PFSK-1 (cell line): Measurements from ENCODE around the gene ANKRD42.

Experiments used
- FOXP2 ChIP-seq: optimal IDR thresholded peaks from 2 replicates; pipeline ENCODE3; 2011; ENCODE audit warnings: borderline replicate concordance, control low read depth, inconsistent platforms; ENCODE audit not compliant: insufficient read depth; ENCODE audit errors: extremely low read length, extremely low read depth
- POLR2AphosphoS5 ChIP-seq: IDR thresholded peaks from 2 replicates; pipeline ENCODE4 v1.6.1; 2012; ENCODE audit warnings: low read depth, mild to moderate bottlenecking, control low read depth, low read length, moderate library complexity
- SIN3A ChIP-seq: IDR thresholded peaks from 2 replicates; pipeline ENCODE4 v1.6.1; 2012; ENCODE audit warnings: mild to moderate bottlenecking, low read length, moderate library complexity, borderline replicate concordance; ENCODE audit not compliant: insufficient read depth
- TAF1 ChIP-seq: IDR thresholded peaks from 2 replicates; pipeline ENCODE4 v1.6.1; 2012; ENCODE audit warnings: low read length, control low read depth, borderline replicate concordance; ENCODE audit not compliant: insufficient read depth
- TF ChIP-seq, protein P1 (sequence below), 2 experiments: IDR thresholded peaks; 2 replicates each; pipeline versions ENCODE4 v1.6.1 to v1.8.0; 2011 to 2012; ENCODE audit warnings: low read depth in 2 of 2, low read length in 2 of 2, control low read depth in 1 of 2, inconsistent platforms in 1 of 2, mild to moderate bottlenecking in 1 of 2, moderate library complexity in 1 of 2; ENCODE audit not compliant: insufficient read depth in 1 of 2

Gene ANKRD42

DNA sequence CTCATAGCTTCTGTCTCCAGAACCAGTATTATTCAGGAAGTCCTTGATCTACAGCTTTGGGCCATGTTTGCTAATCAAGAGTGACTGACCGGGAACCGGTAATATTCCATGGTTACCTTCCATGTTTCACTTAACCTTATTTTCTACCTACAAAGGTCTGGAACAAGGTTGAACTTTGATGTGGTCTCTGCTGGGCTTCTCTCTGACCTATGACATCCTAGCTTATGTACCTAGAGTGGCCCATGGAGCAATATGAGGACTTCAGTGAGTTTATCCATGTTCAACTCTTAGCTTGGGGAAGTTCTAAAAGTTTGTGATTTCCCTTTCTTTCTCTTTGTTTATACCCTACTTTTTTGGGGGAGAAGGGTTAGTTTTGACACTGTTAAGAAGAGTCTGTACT, 59.4 kb downstream of the ANKRD42 start:
- no peak for TF ChIP-seq TAF1
- TF ChIP-seq SIN3A = no peak
- TF ChIP-seq POLR2AphosphoS5 = no peak
- no peak for TF ChIP-seq FOXP2
- TF ChIP-seq, protein P1, sequence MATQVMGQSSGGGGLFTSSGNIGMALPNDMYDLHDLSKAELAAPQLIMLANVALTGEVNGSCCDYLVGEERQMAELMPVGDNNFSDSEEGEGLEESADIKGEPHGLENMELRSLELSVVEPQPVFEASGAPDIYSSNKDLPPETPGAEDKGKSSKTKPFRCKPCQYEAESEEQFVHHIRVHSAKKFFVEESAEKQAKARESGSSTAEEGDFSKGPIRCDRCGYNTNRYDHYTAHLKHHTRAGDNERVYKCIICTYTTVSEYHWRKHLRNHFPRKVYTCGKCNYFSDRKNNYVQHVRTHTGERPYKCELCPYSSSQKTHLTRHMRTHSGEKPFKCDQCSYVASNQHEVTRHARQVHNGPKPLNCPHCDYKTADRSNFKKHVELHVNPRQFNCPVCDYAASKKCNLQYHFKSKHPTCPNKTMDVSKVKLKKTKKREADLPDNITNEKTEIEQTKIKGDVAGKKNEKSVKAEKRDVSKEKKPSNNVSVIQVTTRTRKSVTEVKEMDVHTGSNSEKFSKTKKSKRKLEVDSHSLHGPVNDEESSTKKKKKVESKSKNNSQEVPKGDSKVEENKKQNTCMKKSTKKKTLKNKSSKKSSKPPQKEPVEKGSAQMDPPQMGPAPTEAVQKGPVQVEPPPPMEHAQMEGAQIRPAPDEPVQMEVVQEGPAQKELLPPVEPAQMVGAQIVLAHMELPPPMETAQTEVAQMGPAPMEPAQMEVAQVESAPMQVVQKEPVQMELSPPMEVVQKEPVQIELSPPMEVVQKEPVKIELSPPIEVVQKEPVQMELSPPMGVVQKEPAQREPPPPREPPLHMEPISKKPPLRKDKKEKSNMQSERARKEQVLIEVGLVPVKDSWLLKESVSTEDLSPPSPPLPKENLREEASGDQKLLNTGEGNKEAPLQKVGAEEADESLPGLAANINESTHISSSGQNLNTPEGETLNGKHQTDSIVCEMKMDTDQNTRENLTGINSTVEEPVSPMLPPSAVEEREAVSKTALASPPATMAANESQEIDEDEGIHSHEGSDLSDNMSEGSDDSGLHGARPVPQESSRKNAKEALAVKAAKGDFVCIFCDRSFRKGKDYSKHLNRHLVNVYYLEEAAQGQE (IDR thresholded peaks at IDR 0.05; ENCODE audit: insufficient read depth in 1 of 2, low read depth in 2 of 2, low read length in 2 of 2) = no peak

DNA sequence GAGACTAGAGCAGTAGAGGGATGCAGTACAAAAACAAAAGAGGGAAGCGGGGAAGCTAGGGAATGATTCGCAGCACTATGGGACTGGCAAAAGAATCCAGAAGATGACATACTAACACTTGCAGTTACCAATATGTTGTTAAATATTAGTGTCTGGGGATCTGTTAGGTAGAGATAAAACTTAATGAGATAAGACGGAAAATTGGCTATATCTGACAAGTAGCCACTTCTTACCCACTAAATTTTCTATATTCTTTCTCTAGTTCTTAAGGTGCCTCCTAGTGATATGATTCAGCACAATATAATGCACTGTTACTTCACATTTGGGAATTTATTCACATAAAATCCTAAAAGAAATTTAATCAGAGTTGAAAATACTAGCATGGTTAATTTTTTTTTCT, 61.9 kb downstream of the ANKRD42 start:
- TF ChIP-seq SIN3A (no peak), POLR2AphosphoS5 (no peak), TAF1 (no peak)
- TF ChIP-seq, protein P1 (IDR thresholded peaks at IDR 0.05; ENCODE audit: insufficient read depth in 1 of 2, low read depth in 2 of 2, low read length in 2 of 2) = no peak

DNA sequence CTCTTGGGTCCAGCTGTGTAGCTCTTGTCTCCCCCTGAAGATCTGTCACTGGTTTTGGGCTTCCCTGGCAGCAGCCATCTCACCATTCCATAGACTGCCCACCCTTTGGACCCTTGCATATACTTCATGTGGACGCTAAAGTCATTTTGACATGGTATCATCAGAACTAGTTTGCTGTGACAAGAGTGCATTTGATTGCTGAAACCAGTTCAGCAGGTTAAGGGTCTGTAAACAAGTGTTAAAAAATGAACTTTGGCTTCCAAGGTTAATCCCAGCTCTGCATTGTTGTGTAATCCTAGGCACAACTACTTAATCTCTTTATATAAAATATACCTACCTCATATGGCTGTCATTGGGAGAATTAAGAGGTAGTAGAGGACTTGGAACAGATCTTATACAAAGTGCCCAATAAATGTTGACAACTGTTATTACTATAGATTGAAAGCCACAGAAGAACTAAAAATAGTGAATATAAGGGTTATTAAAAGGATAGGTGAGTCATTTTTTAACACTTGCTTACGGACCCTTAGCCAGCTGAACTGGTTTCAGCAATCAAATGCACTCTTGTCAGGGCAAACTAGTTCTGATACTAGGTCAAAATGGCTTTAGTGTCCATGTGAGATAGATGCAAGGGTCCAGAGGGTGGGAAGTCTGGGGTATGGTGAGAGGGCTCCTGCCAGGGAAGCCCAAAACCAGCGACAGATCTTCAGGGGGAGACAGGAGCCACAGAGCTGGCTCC, 63.3 kb downstream of the ANKRD42 start:
- TF ChIP-seq, protein P1 (IDR thresholded peaks at IDR 0.05; ENCODE audit: insufficient read depth in 1 of 2, low read depth in 2 of 2, low read length in 2 of 2) = no peak
- TF ChIP-seq SIN3A (no peak), POLR2AphosphoS5 (no peak), FOXP2 (no peak), TAF1 (no peak)

DNA sequence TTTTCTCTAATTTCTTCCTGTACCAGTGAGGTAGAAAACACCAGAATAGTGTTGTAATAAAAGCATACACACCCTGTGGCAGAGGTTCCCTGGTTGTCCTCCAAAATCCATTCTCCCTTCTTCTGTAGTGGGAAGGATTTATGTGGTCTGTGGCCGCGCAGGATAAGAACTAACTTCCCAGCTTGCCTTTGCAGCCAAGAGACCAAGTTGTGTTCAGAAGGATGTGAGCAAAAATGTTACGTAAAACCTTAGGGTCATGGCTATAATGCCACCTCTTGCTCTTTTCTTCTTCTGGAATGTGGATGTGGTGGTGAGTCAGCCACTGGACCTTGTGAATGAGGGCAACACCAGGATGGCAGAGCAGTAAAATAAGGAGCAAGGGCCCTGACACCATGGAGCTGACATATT, 64.3 kb downstream of the ANKRD42 start:
- TF ChIP-seq SIN3A = no peak
- no peak for TF ChIP-seq TAF1
- TF ChIP-seq POLR2AphosphoS5 = no peak
- TF ChIP-seq, protein P1 (IDR thresholded peaks at IDR 0.05; ENCODE audit: insufficient read depth in 1 of 2, low read depth in 2 of 2, low read length in 2 of 2) = no peak
- TF ChIP-seq FOXP2 = no peak

DNA sequence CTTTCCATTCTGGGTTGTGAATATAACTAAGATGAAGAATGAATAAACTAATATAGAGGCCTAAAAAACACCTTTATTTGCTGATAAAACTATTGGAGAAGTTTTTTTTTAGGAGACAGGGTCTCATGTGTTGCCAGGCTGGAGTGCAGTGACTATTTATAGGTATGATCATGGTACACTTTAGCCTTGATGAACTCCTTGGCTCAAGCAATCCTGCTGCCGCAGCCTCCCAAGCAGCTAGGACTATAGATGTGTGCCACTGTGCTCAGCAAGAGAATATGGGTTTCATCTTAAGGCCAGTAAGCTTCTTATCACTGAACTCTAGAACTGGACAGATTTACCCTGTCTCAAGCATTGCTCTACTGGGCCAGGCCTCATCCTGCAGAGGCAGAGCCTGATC, 66.0 kb downstream of the ANKRD42 start:
- TF ChIP-seq SIN3A (no peak), FOXP2 (no peak), TAF1 (no peak), POLR2AphosphoS5 (no peak)
- TF ChIP-seq, protein P1 (IDR thresholded peaks at IDR 0.05; ENCODE audit: insufficient read depth in 1 of 2, low read depth in 2 of 2, low read length in 2 of 2) = no peak
